Liver (tissue), 9 donors: ENCODE data around the gene MED4. TPM values are rescaled to one million over a fixed set of nuclear protein-coding genes. Genes with fewer than 3 reads are reported as not detected.

Experiments used
- DNase-seq: peaks from one replicate; pipeline ENCODE4 v3.0.0-alpha.2; 2017; ENCODE audit warnings: low spot score
- H3K27ac ChIP-seq, 2 donors: one replicate each; pipeline ENCODE4 v1.7.0; 2013; ENCODE audit warnings: inconsistent platforms in 2 of 2, low read length in 2 of 2, control low read depth in 1 of 2, low read depth in 1 of 2, mild to moderate bottlenecking in 1 of 2
- H3K27me3 ChIP-seq, 4 donors: one replicate each; pipeline versions ENCODE4 v1.6.1 to v1.7.0; 2013; ENCODE audit warnings: low read length in 3 of 4, inconsistent platforms in 1 of 4, mild to moderate bottlenecking in 1 of 4, moderate library complexity in 1 of 4; ENCODE audit not compliant: control insufficient read depth in 4 of 4, insufficient read depth in 4 of 4
- H3K36me3 ChIP-seq, 4 donors: one replicate each; pipeline versions ENCODE4 v1.6.1 to v1.7.0; 2013; ENCODE audit warnings: low read length in 3 of 4, mild to moderate bottlenecking in 3 of 4, low read depth in 1 of 4, moderate library complexity in 1 of 4; ENCODE audit not compliant: control insufficient read depth in 4 of 4, insufficient read depth in 3 of 4
- H3K4me1 ChIP-seq, 4 donors: one replicate each; pipeline versions ENCODE4 v1.6.1 to v1.7.0; 2013; ENCODE audit warnings: low read length in 3 of 4, mild to moderate bottlenecking in 3 of 4, moderate library complexity in 1 of 4; ENCODE audit not compliant: control insufficient read depth in 4 of 4, insufficient read depth in 4 of 4
- H3K4me3 ChIP-seq, 3 donors: one replicate each; pipeline versions ENCODE4 v1.6.1 to v1.7.0; 2013; ENCODE audit warnings: low read length in 3 of 3, control low read depth in 1 of 3, low read depth in 1 of 3, mild to moderate bottlenecking in 1 of 3
- H3K9ac ChIP-seq, 2 donors: one replicate each; pipeline ENCODE4 v1.7.0; 2013; ENCODE audit warnings: low read length in 2 of 2, mild to moderate bottlenecking in 2 of 2, moderate library complexity in 2 of 2, control low read depth in 1 of 2, low read depth in 1 of 2
- H3K9me3 ChIP-seq, 4 donors: one replicate each; pipeline versions ENCODE4 v1.6.1 to v1.7.0; 2013; ENCODE audit warnings: low read length in 3 of 4; ENCODE audit not compliant: control insufficient read depth in 4 of 4
- ATF3 ChIP-seq: IDR thresholded peaks from 2 replicates; pipeline ENCODE4 v1.6.1; 2016; ENCODE audit warnings: antibody characterized with exemption
- CTCF ChIP-seq: fragments of 150-350 bp; IDR thresholded peaks from 2 replicates; pipeline ENCODE4 v1.5.1; 2017; ENCODE audit warnings: improper control_type of control experiment, low read depth, low read length; ENCODE audit not compliant: missing input control
- EGR1 ChIP-seq, 2 donors: IDR thresholded peaks; 2 replicates each; pipeline ENCODE4 v1.6.1; 2016 to 2018; ENCODE audit warnings: antibody characterized with exemption in 2 of 2, low read depth in 2 of 2
- FOXA1 ChIP-seq: IDR thresholded peaks from 2 replicates; pipeline ENCODE4 v1.6.1; 2016; ENCODE audit warnings: antibody characterized with exemption
- FOXA2 ChIP-seq: IDR thresholded peaks from 2 replicates; pipeline ENCODE4 v1.6.1; 2016; ENCODE audit warnings: antibody characterized with exemption
- GABPA ChIP-seq, 2 donors: IDR thresholded peaks in 1 of 2; conservative IDR thresholded peaks in 1 of 2; 2 replicates each; pipeline ENCODE4 v1.6.1; 2016; ENCODE audit warnings: antibody characterized with exemption in 2 of 2, mild to moderate bottlenecking in 1 of 2, moderate library complexity in 1 of 2
- HNF4G ChIP-seq: IDR thresholded peaks from 2 replicates; pipeline ENCODE4 v1.6.1; 2016; ENCODE audit warnings: antibody characterized with exemption
- JUND ChIP-seq, 2 donors: IDR thresholded peaks; 2 replicates each; pipeline ENCODE4 v1.6.1; 2016; ENCODE audit warnings: antibody characterized with exemption in 2 of 2
- MAX ChIP-seq: IDR thresholded peaks from 2 replicates; pipeline ENCODE4 v1.6.1; 2016; ENCODE audit warnings: antibody characterized with exemption
- NR2F2 ChIP-seq: IDR thresholded peaks from 2 replicates; pipeline ENCODE4 v1.6.1; 2016; ENCODE audit warnings: antibody characterized with exemption
- RAD21 ChIP-seq, 2 donors: IDR thresholded peaks; 2 replicates each; pipeline ENCODE4 v1.6.1; 2016; ENCODE audit warnings: antibody characterized with exemption in 2 of 2, mild to moderate bottlenecking in 2 of 2
- REST ChIP-seq: IDR thresholded peaks from 2 replicates; pipeline ENCODE4 v1.6.1; 2016; ENCODE audit warnings: antibody characterized with exemption, mild to moderate bottlenecking
- RXRA ChIP-seq, 2 donors: IDR thresholded peaks; 2 replicates each; pipeline ENCODE4 v1.6.1; 2017 to 2018; ENCODE audit warnings: antibody characterized with exemption in 2 of 2, mild to moderate bottlenecking in 1 of 2
- SP1 ChIP-seq: IDR thresholded peaks from 2 replicates; pipeline ENCODE4 v1.6.1; 2018; ENCODE audit warnings: antibody characterized with exemption, mild to moderate bottlenecking
- TAF1 ChIP-seq: conservative IDR thresholded peaks from 2 replicates; pipeline ENCODE4 v1.6.1; 2016; ENCODE audit warnings: antibody characterized with exemption, mild to moderate bottlenecking
- YY1 ChIP-seq: IDR thresholded peaks from 2 replicates; pipeline ENCODE4 v1.6.1; 2016; ENCODE audit warnings: antibody characterized with exemption, mild to moderate bottlenecking
- ZBTB33 ChIP-seq: IDR thresholded peaks from 2 replicates; pipeline ENCODE4 v1.6.1; 2016; ENCODE audit warnings: antibody characterized with exemption
- whole genome bisulfite sequencing: extraction: QIAGEN DNeasy Blood & Tissue Kit; methylation state at CpG from one replicate; pipeline ENCODE4 v1.1.7; 2013; 5-methylcytosine and 5-hydroxymethylcytosine counted together
- polyA plus RNA-seq, 2 donors: library from polyadenylated mRNA; stranded (reverse) in 1 of 2; unstranded in 1 of 2; fragments of 200-250 nt in 1 of 2; fragments of >200 nt in 1 of 2; fragmentation: Nextera tagmentation in 1 of 2; extraction: Ambion mirVana in 1 of 2; gene quantifications; one replicate each; pipeline versions ENCODE4 v1.2.1 to v1.2.3, GENCODE V29; 2013 to 2015
- total RNA-seq, 2 donors: library from RNA; depleted of rRNA; stranded (reverse); fragments of >200 nt; gene quantifications; one replicate each; pipeline ENCODE4 v1.2.3, GENCODE V29; 2014
- donor health status: healthy.
- donor health status: healthy.
- donor health status: healthy.
- donor health status: healthy.
- donor health status: healthy.

Gene MED4
- total and polyA plus RNA-seq, 4 donors: 18.2 to 32.4 (median 22.6) TPM

GRCh38 chr13:48120241-48120640 is 25.3 kb upstream of the MED4 start:
- Histone ChIP-seq H3K27ac (no peak overlapping the region), H3K4me1 (no peaks in the 10 kb centered on the region), H3K9me3 (no peaks in the 10 kb centered on the region), H3K4me3 (no peak overlapping the region), H3K36me3 (no peaks in the 10 kb centered on the region), H3K27me3 (no peaks in the 10 kb centered on the region), H3K9ac (no peak overlapping the region)
- no peak for DNase-seq
- no peak for TF ChIP-seq NR2F2
- no peak for TF ChIP-seq SP1
- TF ChIP-seq GABPA (IDR thresholded peaks at IDR 0.05 in 1 of 2, conservative IDR thresholded peaks at IDR 0.05 in 1 of 2): no peak
- no peak for TF ChIP-seq FOXA1
- TF ChIP-seq MAX: no peak
- no peak for TF ChIP-seq HNF4G
- TF ChIP-seq REST: no peak
- no peak for TF ChIP-seq TAF1
- TF ChIP-seq EGR1 (IDR thresholded peaks at IDR 0.05; ENCODE audit: low read depth in 2 of 2): no peak
- no peak for TF ChIP-seq CTCF
- no peak for TF ChIP-seq ATF3
- no peak for TF ChIP-seq RXRA (IDR thresholded peaks at IDR 0.05)
- no peak for TF ChIP-seq FOXA2
- TF ChIP-seq JUND (IDR thresholded peaks at IDR 0.05): no peak
- 66% methylated on average over 3 of the region's 3 CpGs for WGBS

- DNase-seq: no peak
- H3K4me3 ChIP-seq: no peak overlapping the region
- no peaks in the 10 kb centered on the region for H3K4me1 ChIP-seq
- H3K27ac ChIP-seq: no peak overlapping the region
- no peaks in the 10 kb centered on the region for H3K36me3 ChIP-seq
- no peak for TF ChIP-seq MAX
- TF ChIP-seq SP1: no peak
- no peak for TF ChIP-seq RAD21 (IDR thresholded peaks at IDR 0.05)
- TF ChIP-seq ZBTB33: no peak
- no peak for TF ChIP-seq ATF3
- no peak for TF ChIP-seq GABPA (IDR thresholded peaks at IDR 0.05 in 1 of 2, conservative IDR thresholded peaks at IDR 0.05 in 1 of 2)
- no peak for TF ChIP-seq YY1
- TF ChIP-seq HNF4G: no peak
- TF ChIP-seq JUND (IDR thresholded peaks at IDR 0.05): no peak
- TF ChIP-seq NR2F2: no peak
- no peak for TF ChIP-seq REST
- TF ChIP-seq TAF1: no peak
- no peak for TF ChIP-seq RXRA (IDR thresholded peaks at IDR 0.05)
- no peak for TF ChIP-seq EGR1 (IDR thresholded peaks at IDR 0.05; ENCODE audit: low read depth in 2 of 2)
- 92% methylated on average over 5 of the region's 5 CpGs for WGBS
- H3K27me3 ChIP-seq: no peaks in the 10 kb centered on the region
- H3K9me3 ChIP-seq: no peaks in the 10 kb centered on the region
- no peak overlapping the region for H3K9ac ChIP-seq
Observed at GRCh38 chr13:48118030-48118429, 23.1 kb upstream of the MED4 start.
